GM12864 (cell line): ENCODE measurements around the gene SIN3B.

ENCODE experiments used
- DNase-seq: peaks from one replicate; pipeline ENCODE4 v3.0.0-alpha.2; 2011; ENCODE audit warnings: low read depth
- H3K4me3 ChIP-seq: 2 replicates; pipeline ENCODE4 v1.5.1; 2011; ENCODE audit warnings: mild to moderate bottlenecking, low read depth, low read length, control low read depth
- TF ChIP-seq, protein P1 (sequence below): IDR thresholded peaks from 2 replicates; pipeline ENCODE4 v1.5.1; 2011; ENCODE audit warnings: low read depth, mild to moderate bottlenecking, moderate library complexity, low read length, control low read depth, inconsistent platforms; ENCODE audit errors: missing control alignments

The SIN3B gene

DNA sequence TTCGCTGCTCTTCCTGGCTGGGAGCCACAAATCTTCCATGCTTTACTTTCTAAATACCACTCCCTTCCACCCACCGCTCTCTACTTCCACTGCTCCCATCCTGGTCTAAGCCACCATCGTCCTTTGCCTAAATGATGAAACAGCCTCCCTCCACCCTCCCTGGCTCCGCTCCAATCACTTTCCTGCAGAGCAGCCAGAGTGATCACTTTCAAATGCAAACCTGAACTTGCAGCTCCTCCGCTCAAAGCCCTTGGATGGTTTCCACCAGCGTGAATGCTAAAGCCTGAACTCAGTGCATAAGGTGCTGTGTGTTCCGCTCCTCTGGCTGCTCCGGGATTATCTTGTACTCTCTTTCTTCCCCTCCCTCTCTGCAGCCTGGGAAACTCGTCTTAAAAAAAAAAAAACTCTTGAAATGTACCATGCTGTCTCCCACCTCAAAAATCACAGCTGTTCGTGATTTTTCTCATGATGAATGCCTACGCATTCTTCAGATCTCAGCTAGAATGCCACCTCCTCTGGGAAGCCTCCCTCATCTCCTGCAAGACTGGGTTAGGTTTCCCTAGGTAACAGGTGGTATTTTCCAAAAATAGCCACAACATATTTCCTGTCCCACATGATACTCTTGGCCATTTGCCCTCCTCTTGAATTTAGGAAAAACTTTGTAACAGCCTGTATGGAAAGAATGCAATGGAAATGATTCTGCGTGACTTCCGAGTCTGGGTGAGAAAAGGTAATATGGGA is 3.7 kb upstream of the SIN3B start:
- no peak for DNase-seq
- TF ChIP-seq, protein P1, sequence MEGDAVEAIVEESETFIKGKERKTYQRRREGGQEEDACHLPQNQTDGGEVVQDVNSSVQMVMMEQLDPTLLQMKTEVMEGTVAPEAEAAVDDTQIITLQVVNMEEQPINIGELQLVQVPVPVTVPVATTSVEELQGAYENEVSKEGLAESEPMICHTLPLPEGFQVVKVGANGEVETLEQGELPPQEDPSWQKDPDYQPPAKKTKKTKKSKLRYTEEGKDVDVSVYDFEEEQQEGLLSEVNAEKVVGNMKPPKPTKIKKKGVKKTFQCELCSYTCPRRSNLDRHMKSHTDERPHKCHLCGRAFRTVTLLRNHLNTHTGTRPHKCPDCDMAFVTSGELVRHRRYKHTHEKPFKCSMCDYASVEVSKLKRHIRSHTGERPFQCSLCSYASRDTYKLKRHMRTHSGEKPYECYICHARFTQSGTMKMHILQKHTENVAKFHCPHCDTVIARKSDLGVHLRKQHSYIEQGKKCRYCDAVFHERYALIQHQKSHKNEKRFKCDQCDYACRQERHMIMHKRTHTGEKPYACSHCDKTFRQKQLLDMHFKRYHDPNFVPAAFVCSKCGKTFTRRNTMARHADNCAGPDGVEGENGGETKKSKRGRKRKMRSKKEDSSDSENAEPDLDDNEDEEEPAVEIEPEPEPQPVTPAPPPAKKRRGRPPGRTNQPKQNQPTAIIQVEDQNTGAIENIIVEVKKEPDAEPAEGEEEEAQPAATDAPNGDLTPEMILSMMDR = no peak
- no peak overlapping the region for H3K4me3 ChIP-seq

DNA sequence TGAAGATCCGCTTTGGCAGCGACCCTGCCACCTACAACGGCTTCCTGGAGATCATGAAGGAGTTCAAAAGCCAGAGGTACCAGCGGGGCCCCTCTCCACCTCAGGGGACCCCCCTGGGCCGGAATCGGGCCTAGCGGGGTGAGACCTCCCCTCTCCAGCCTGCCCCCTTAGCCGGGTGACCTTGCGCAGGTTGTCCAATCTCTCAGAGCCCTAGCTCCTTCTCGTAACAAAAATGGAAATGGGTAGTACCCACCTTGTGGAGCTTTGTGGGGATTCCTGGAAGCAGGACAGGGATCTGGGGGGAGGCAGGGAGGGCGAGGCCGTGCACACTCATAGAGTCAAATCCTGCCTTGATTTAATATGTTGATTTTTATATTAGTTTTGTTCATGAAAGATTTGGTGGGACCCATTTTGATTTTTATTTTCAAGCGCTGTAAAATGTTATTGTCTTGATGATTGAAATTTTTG is 658 bp downstream of the SIN3B start:
- no peak for DNase-seq
- H3K4me3 ChIP-seq = peak overlapping the region; percentile 70
- TF ChIP-seq, protein P1 = no peak

DNA sequence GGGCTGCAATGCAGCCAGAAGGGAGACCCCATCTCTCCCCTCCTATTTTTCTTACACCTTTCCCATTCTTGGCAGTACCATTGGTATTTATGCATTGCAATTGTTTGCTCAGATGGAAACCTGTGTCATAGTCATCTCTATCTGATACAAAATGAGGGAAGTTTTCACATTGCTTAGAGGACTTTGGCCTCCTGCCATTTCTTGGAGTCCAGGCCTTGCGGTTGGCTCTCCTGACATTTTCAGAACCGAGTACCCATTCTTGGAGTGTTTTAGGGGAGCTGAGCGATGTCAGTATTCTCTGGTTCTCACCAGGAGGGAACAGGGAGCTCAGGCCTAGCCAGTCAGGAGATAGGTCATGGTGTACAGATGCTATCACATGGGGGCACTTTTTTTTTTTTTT is 1.5 kb downstream of the SIN3B start:
- DNase-seq = no peak
- H3K4me3 ChIP-seq = no peak overlapping the region
- TF ChIP-seq, protein P1 = no peak

DNA sequence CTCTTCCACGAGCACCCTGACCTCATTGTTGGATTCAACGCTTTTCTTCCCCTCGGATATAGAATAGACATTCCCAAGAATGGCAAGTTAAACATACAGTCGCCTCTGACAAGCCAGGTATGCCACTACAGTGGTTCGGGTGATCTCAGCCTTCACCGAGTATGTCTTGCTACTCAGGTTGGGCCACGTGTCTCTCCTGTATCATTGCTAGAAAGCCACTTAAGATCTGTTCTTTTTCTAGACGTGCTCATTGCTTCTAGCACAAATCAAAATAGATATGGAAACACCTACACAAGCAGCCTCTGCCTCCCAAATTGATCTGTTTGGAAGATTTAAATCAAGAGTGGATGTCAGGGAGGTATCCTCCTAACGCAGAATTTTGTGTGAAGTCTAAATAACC is 2.3 kb downstream of the SIN3B start:
- TF ChIP-seq, protein P1 = no peak
- no peak for DNase-seq

DNA sequence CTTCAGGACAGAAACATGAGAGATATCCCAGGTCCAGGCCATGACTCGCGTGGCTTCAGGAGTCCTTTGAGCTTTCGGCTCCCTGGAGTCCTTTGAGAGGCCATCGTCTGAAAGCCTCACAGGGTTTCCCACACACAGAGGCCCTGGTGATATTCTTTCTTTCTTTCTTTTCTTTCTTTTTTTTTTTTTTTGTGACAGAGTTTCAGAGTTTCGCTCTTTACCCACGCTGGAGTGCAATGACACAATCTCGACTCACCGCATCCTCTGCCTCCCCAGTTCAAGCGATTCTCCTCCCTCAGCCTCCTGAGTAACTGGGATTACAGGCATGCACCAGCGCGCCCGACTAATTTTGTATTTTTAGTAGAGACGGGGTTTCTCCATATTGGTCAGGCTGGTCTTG is 5.5 kb downstream of the SIN3B start:
- DNase-seq = no peak
- H3K4me3 ChIP-seq = no peak overlapping the region
- TF ChIP-seq, protein P1 = no peak

More for the DNA sequence above, 2.3 kb downstream of the SIN3B start:
- no peak overlapping the region for H3K4me3 ChIP-seq

DNA sequence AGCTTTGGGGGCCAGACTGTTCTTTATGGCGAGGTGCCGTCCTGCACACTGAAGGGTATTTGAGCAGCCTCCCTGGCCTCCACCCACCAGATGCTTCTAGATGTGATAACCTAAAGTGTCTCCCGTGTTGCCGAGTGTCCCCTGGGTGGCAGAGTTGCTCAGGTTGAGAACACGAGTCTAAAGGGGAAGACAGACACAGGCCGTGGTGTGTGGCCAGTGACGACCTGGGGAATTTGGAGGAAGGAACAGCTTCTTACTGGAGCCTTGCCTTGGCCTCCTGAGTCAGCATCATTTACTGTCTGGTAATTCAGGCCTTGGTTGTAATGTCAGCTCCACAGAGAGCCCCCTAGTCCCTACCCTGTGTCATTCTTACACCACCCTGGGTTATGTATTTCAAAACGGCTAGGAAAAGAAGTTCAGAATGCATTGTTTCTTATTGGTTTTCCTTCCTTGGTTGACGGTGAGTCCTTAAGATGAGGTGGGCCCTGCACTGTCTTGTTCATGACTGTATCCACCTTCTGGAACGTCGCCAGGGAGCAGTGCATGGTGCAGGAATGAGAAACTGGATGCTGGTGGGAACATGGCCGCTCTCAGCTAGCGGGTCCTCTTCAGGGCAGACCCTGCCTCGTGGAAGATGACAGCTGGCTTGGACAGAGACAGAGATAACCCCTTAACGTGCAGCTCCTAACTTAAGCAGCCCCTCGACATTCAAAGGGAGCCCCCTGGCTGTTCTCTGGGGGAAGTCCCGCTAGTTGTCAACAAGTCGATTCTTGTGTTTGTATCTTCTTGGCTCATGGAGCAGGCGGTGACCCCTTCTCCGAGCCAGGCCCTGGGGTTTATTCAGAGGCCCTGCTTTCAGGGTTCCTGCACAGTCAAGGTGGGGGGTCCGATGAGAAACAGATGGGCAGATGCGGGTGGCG is 7.2 kb downstream of the SIN3B start:
- TF ChIP-seq, protein P1 = peak; percentile 40

More for the DNA sequence above, 7.2 kb downstream of the SIN3B start:
- no peak overlapping the region for H3K4me3 ChIP-seq
- DNase-seq = peak; percentile 25
